Thoracic aorta (tissue), 2 donors: ENCODE measurements around the gene IFITM2. TPM values are rescaled to one million over a fixed set of nuclear protein-coding genes. Genes with fewer than 3 reads are reported as not detected.
A peak's percentile ranks its signal among the peaks of the same experiment; 100 is the strongest.
"Not testable (repeated sequence)": the region's sequence is repeated elsewhere in the genome, so short reads cannot be mapped to it uniquely, and the experiment has no call there.

Source experiments
- ATAC-seq: fragments of 150-250 bp; one replicate; pipeline ENCODE4 v1.8.0; 2017; ENCODE audit warnings: low read depth; ENCODE audit not compliant: insufficient number of reproducible peaks, low FRiP score
- DNase-seq: peaks from one replicate; pipeline ENCODE4 v3.0.0-alpha.2; 2020; ENCODE audit warnings: low spot score
- H3K27ac ChIP-seq, 2 donors: fragments of 200-600 bp; sonication (generic); 1 replicate in 1 of 2; 2 replicates in 1 of 2; pipeline ENCODE4 v1.5.1; 2016; ENCODE audit warnings: mild to moderate bottlenecking in 2 of 2, moderate library complexity in 2 of 2
- H3K27me3 ChIP-seq: fragments of 200-600 bp; sonication (generic); replicated peaks from 2 replicates; pipeline ENCODE4 v1.6.0; 2016; ENCODE audit warnings: mild to moderate bottlenecking; ENCODE audit not compliant: insufficient read depth
- H3K36me3 ChIP-seq: fragments of 200-600 bp; sonication (generic); one replicate; pipeline ENCODE4 v1.5.1; 2016
- H3K4me1 ChIP-seq, 2 donors: fragments of 200-600 bp; sonication (generic); 1 replicate in 1 of 2; 2 replicates in 1 of 2; pipeline versions ENCODE4 v1.5.1 to v1.6.0; 2016; ENCODE audit warnings: low read depth in 2 of 2, mild to moderate bottlenecking in 1 of 2; ENCODE audit not compliant: control insufficient read depth in 1 of 2
- H3K4me3 ChIP-seq: fragments of 200-600 bp; sonication (generic); 2 replicates; pipeline ENCODE4 v1.5.1; 2016; ENCODE audit warnings: mild to moderate bottlenecking
- H3K9me3 ChIP-seq: fragments of 200-600 bp; sonication (generic); 2 replicates; pipeline ENCODE4 v1.5.1; 2016
- total RNA-seq, 2 donors: library from RNA; depleted of rRNA; stranded (reverse); fragments of >200 nt; gene quantifications; one replicate each; pipeline versions ENCODE4 v1.1.0 to v1.2.3, GENCODE V29; 2016
- TF ChIP-seq, protein P1 (sequence below): fragments of 200-600 bp; sonication (generic); IDR thresholded peaks from one replicate; pipeline ENCODE4 v1.5.1; 2019; ENCODE audit warnings: antibody characterized with exemption

The IFITM2 gene
- total RNA-seq, 2 donors from 2014 or later: 275 to 477 TPM

GRCh38 chr11:325796-326591, 18.4 kb downstream of the IFITM2 start:
- H3K4me3 ChIP-seq: no peak overlapping the region
- TF ChIP-seq, protein P1, sequence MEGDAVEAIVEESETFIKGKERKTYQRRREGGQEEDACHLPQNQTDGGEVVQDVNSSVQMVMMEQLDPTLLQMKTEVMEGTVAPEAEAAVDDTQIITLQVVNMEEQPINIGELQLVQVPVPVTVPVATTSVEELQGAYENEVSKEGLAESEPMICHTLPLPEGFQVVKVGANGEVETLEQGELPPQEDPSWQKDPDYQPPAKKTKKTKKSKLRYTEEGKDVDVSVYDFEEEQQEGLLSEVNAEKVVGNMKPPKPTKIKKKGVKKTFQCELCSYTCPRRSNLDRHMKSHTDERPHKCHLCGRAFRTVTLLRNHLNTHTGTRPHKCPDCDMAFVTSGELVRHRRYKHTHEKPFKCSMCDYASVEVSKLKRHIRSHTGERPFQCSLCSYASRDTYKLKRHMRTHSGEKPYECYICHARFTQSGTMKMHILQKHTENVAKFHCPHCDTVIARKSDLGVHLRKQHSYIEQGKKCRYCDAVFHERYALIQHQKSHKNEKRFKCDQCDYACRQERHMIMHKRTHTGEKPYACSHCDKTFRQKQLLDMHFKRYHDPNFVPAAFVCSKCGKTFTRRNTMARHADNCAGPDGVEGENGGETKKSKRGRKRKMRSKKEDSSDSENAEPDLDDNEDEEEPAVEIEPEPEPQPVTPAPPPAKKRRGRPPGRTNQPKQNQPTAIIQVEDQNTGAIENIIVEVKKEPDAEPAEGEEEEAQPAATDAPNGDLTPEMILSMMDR: no peak
- peaks cover 22 to 33% of the 10 kb centered on the region in 2 donors for H3K4me1 ChIP-seq
- DNase-seq (no peak), ATAC-seq (no peak)
- H3K27ac ChIP-seq: peak overlapping the region; percentile 70 to 80
- H3K27me3 ChIP-seq: no peaks in the 10 kb centered on the region
- no peaks in the 10 kb centered on the region for H3K36me3 ChIP-seq
- no peaks in the 10 kb centered on the region for H3K9me3 ChIP-seq

DNA sequence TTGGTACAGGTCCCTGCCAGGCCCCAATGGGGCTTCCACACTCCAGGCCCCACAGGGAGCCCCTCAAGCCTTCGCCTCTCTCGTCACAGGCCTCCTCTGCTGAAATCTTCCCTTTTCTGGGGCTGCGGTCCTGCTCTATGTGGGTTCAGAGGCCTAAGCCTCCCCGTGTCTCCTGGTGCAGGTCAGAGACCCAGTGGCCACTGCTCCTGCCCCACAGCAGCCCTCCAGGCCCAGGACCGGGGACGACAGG, 18.9 kb downstream of the IFITM2 start:
- peaks cover 22 to 33% of the 10 kb centered on the region in 2 donors for H3K4me1 ChIP-seq
- no peak overlapping the region for H3K4me3 ChIP-seq
- no peaks in the 10 kb centered on the region for H3K27me3 ChIP-seq
- no peak for ATAC-seq
- peak overlapping the region; percentile 70 to 80 for H3K27ac ChIP-seq
- DNase-seq: no peak
- no peaks in the 10 kb centered on the region for H3K36me3 ChIP-seq
- no peaks in the 10 kb centered on the region for H3K9me3 ChIP-seq
- TF ChIP-seq, protein P1: no peak

DNA sequence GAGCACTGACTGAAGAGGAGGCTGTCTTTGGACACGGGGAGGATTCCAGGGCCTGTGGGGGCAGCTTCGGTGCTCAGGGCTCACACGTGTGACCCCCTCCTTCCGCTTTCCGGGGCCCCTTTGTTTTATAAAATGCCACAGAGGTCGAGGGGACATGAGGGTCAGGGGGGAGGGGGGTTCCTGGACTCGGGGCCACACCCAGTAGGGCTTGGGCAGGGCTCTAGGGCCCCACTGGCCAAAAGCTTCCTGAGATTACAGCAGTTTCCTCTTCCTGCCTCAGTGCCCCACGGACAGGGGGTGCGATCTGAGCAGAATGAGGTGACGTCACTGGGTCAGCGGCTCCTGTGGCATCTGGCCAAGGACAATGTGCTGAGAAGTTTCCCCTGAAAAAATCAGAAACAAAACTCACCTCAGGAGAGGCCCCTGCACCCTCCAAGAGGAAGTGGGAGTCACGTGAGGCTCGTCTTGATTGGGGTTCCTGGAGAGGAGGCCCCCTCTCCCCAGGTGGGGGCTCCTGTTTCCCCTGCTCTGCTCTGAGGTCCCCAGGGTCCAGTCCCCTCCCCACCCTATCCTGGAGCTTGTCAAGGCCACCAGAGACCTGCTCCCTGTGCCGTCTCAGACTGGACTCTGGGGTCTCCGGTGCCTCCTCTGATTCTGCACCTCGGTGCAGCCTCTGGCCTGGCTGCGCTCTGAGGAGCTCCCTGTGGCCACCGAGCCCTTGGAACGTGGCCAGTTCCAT, 19.4 kb downstream of the IFITM2 start:
- TF ChIP-seq, protein P1: no peak
- Histone ChIP-seq H3K27ac (peak overlapping the region; percentile 70 to 80), H3K9me3 (no peaks in the 10 kb centered on the region), H3K27me3 (no peaks in the 10 kb centered on the region), H3K4me1 (peaks cover 22 to 33% of the 10 kb centered on the region in 2 donors), H3K4me3 (peak overlapping the region; percentile 43), H3K36me3 (no peaks in the 10 kb centered on the region)
- ATAC-seq (peak; percentile 22), DNase-seq (peak; percentile 38)

GRCh38 chr11:327581-327923, 19.9 kb downstream of the IFITM2 start:
- Histone ChIP-seq H3K9me3 (no peaks in the 10 kb centered on the region), H3K27ac (peak overlapping the region; percentile 70 to 80), H3K27me3 (no peaks in the 10 kb centered on the region), H3K36me3 (no peaks in the 10 kb centered on the region), H3K4me1 (peaks cover 22 to 33% of the 10 kb centered on the region in 2 donors), H3K4me3 (peak overlapping the region; percentile 43)
- ATAC-seq: no peak
- TF ChIP-seq, protein P1: no peak
- DNase-seq: no peak

DNA sequence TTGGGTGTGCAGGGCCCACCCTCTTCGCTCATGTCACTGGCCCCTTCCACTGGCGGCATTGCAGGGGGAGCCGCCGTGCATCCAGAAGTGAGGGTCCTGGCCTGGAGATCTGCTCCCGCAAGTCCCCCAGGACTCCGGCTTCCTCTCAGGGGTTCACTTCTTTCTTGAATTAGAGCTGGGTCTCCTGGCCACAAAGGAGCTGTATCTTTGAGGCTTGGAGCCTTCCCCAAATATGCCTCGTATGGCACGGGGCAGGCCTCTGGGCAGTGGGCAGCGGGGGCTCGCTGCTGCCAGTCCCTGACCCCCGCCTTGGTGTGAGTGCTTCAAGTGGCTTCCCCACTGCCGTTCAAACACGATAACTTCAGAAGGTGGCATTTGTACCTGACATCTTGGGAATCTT, 20.4 kb downstream of the IFITM2 start:
- TF ChIP-seq, protein P1: no peak
- Histone ChIP-seq H3K36me3 (no peaks in the 10 kb centered on the region), H3K27ac (no peak overlapping the region), H3K27me3 (no peaks in the 10 kb centered on the region), H3K4me1 (peaks cover 22 to 33% of the 10 kb centered on the region in 2 donors), H3K9me3 (no peaks in the 10 kb centered on the region), H3K4me3 (no peak overlapping the region)
- DNase-seq (no peak), ATAC-seq (no peak)

- not testable (repeated sequence) for H3K27ac ChIP-seq, H3K27me3 ChIP-seq, H3K36me3 ChIP-seq, H3K4me3 ChIP-seq, DNase-seq, H3K9me3 ChIP-seq, ATAC-seq
- H3K4me1 ChIP-seq: peaks cover 22 to 33% of the 10 kb centered on the region in 2 donors
Observed at GRCh38 chr11:328516-329100, 21.0 kb downstream of the IFITM2 start.
